Right renal pelvis (tissue), 4 donors: Measurements from ENCODE around the gene DRGX. TPM values are rescaled to one million over a fixed set of nuclear protein-coding genes. Genes with fewer than 3 reads are reported as not detected.

Source experiments
- DNase-seq, 4 donors: peaks; one replicate each; pipeline ENCODE4 v3.0.0-alpha.2; 2013; ENCODE audit warnings: low read depth in 4 of 4, low spot score in 3 of 4, missing footprints in 1 of 4
- polyA plus RNA-seq, 4 donors: library from polyadenylated mRNA; unstranded; fragments of 120-200 nt; gene quantifications; one replicate each; pipeline ENCODE4 v1.2.1, GENCODE V29; 2013; ENCODE audit not compliant: insufficient read length in 4 of 4

The DRGX gene
- polyA plus RNA-seq, 4 donors = 0.05 to 0.07 TPM; not detected in 2

- DNase-seq = no peak
Observed at GRCh38 chr10:49350138-49350537, 45.8 kb downstream of the DRGX start.

DNA sequence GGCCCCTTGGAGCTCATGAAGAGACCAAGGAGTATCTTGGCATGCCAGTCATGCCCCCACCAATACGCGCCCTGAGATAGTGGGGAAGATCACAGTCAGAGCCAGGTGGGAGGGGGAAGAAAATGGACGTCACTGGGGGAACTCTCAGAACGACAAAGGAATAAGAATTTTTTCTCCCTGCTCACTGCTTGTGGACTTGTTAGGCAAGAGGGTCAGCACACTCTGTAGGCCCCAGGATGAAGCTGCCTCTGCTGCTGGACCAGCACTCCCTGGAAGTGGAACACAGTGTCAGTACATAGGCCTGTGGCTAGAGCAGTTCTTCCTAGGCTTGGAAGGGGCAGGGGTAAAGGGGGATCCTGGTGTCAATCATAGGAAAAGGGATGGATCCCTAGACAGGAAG lies 46.5 kb downstream of the DRGX start:
- DNase-seq = no peak

GRCh38 chr10:49348593-49348992 lies 47.3 kb downstream of the DRGX start:
- no peak for DNase-seq

DNA sequence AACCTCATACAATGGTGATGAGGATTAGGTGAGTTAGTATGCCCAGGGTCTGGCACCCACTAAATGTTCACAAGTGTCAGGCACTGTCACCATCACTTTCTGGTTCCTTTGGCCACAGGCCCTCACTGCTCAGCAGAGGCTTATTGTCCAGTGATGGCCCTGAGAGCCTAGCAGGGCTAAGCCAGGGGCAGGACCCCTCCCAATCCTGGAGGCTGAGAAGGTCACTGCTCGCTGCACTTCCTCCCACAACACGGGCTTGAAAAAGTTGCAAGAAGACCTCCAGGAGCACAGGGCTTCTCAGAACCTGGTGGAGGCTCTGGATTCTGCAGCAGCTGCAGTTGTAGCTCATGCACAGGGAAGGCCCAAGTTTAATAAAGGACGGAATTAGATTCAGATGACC lies 48.1 kb downstream of the DRGX start:
- DNase-seq = no peak

DNA sequence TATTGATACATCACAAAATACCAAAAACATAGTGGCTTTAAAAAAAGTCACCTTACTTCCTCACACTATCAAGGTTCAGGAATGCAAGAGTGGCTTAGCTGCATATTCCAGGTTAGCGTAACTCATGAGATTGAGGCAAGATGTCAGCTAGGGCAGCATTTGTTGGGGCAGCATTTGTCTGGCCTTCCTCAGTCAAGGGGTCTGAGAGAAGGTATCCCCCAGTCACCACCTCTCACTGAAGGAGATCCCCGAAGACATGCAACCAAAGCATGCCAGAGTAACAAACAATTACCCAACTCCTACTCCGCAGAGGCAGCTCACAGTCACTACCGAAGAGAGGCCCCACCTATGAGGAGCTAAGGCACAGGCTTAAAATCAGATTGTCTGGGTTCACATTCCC lies 48.5 kb downstream of the DRGX start:
- DNase-seq = no peak

- DNase-seq = no peak
Observed at GRCh38 chr10:49344840-49345239, 51.0 kb downstream of the DRGX start.

GRCh38 chr10:49338604-49339003 lies 57.3 kb downstream of the DRGX start:
- DNase-seq = no peak

GRCh38 chr10:49335364-49335972 lies 60.4 kb downstream of the DRGX start:
- DNase-seq = no peak

DNA sequence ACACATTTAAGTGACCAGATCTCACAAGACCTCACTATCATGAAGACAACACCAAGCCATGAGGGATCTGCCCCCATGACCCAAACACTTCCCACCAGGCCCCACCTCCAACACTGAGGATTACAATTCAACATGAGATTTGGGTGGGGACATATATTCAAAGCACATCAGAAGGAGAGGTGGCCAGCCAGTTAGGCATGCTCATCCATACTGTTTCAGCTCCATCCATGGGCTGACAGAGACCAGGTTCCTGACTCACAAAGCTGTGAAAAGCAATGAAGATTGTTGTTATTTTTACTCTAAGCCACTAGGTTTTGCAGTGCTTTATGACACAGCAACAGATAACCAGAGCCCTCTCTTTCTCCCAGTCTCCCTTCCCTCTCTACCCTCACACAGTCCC lies 60.9 kb downstream of the DRGX start:
- no peak for DNase-seq

- DNase-seq = no peak
Observed at GRCh38 chr10:49333192-49333591, 62.7 kb downstream of the DRGX start.

DNA sequence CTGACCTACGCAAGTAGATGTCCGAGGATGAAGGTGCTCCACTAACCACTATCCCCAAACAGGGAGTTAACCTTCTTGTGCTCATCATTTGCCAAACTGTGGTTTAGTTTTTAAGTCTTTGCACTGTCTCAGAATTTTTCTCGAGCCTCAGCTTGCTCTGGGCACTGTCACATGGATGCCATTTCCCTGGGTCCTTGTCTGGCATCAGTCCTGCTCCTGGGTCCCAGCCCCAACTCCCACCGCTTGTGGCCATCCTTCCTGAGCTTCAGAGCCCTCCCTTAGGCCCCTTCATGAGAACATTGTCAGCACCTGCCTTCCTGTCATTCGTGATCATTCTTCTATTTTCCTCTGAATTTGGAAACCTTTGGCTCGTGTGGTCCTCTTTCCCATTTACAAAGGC lies 63.1 kb downstream of the DRGX start:
- DNase-seq = no peak

DNA sequence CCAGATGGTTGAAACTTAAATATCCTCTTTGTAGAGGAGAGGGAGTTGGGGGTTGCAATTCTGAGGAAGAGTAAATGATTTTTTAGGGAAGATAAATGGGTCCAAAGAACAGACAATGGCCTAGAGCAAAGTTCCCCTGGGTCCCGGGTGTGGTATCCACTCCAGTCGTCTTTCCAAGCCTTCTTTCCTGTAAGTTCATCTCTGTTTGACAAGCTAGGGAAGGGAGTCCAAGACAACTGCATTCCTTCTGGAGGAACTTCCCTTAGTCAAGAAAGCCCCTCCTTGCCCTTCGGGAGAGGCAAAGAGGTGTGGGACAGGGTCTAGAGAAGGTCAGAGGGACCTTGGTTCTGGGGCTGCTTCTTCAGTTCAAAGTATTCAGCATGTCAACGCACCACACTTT lies 63.6 kb downstream of the DRGX start:
- no peak for DNase-seq

DNA sequence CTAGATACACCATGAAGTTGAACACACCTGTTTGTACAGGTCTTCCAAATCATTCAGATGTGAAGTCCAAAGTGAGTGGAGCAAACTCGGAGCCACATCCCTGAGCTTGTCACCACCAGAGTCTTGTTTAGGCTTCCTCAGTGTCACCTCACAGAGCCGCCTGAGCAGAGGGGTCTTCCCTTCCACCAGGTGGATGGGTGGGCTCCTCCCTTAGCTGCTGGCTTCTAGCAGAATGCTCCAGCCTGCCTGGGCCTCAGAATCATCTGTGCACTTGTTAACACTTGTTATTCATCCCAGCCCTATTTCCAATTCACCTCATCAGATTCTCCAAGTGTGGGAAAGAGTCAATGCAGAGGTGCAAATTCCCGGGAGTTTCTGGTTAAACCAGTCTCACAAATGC lies 64.5 kb downstream of the DRGX start:
- DNase-seq = no peak

- DNase-seq = no peak
Observed at GRCh38 chr10:49330127-49330665, 65.7 kb downstream of the DRGX start.

- no peak for DNase-seq
Observed at GRCh38 chr10:49329146-49329505, 66.8 kb downstream of the DRGX start.

DNA sequence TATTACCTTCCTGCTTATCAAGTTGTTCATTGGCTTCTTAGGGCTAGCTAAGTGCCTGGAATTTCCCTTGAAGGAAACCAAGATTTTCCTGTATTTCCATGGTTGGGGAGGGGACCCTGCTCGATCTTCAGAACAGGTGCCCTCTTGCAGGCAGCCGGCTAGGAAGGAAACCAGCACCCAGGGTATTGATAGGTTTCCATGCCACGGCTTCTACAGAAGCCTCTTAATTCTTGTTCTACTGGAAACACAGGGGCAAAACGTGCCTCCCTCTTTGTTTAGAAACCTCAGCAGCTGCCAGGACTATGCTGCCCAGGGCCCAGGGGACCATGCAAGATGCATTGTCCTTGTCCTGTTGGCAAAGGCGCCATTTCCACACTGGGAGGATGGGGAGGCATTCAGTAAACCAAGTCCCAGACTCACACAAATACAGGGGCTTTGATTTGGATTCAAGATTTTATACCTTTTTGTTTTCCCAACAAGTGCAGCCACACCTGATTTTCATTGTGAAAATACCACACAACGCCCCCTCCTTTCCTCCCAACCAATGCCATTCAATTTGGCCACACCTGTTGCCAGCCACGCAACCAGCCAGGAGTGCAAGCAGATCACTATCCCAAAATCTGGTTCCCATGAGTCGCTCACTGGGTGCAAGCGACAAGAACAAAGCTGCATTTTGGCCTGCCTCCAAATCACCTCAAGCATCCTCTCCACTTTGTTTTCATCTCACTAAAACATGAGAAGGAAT lies 67.3 kb downstream of the DRGX start:
- DNase-seq = no peak

- no peak for DNase-seq
Observed at GRCh38 chr10:49327036-49327813, 68.7 kb downstream of the DRGX start.

GRCh38 chr10:49325916-49326783 lies 69.7 kb downstream of the DRGX start:
- no peak for DNase-seq

- DNase-seq = no peak
Observed at GRCh38 chr10:49325131-49325915, 70.6 kb downstream of the DRGX start.

DNA sequence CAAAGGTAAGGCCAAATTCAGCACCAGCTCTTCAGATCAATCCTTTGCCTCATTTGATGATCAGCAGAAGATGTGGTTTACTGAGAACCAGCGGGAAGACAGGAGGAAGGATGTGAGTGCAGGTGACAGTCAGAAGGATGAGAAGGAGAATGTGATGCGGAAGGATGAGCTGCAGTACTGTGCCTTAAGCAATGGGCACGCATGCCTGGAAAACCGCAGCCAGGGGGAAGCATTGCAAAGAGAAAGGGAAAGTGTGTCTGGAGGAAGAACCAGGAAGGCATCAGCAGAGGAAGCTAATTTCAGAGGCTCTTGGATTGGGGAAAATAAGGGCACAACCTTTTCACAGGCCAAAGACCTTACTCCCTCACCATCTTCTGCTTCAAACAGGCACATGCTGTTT lies 71.2 kb downstream of the DRGX start:
- no peak for DNase-seq
